ENCODE results near the gene SCAF1. TPM values are rescaled to one million over a fixed set of nuclear protein-coding genes. Genes with fewer than 3 reads are reported as not detected.

Gene SCAF1
- total and polyA plus RNA-seq, 9 of the 15 experiments (the other 6 are each of a cell fraction or from before 2014, with no cell fraction given): 0.20 to 79.0 (median 4.9) TPM

DNA sequence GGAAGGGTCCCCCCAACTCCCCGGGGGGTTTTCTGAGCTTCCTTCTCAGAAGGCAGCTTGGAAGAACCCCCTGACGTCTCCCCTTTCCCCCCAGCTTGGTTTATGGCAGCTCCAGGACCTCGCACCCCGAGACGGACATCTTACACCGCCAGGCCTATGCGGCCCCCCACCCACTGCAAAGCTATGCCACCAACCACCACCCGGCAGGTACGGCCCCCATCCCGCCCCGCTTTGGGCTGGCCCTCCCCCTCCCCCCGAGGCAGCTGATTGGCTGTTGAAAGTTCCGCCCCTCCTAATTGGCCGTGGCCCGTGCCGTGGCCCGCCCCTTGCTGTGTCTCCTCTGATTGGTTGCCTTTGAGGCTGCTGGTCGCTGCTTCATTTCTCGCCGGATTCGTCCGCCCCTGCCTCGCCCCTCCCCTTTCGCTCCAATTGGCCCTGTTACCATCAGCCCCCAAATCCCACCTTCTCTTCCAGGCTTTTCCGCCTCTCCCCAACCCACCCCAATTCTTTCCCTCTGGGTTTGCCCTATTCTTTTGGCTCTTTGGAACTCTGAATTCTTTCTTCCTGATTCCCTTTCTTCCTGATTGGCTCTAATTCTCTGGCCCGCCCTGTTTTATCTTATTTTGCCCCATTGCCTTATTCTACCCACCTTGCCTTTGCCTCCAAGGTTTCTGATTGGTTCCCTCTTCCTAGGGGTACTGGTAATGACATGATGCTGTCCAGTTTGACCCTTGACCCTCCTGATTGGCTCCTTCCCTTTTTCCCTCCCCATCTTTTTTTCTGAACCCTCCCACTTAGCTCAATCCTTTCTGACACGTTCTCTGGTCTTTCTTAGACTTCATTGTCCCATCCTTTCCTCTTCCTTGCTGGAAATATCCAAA lies 48.5 kb upstream of the SCAF1 start (continued):
- TF ChIP-seq ZBTB7A (IDR thresholded peaks at IDR 0.05; ENCODE audit: borderline replicate concordance, control insufficient read depth, low read depth, low read length): peak; percentile 81; the same call in 1 of the 2 replicates
- TF ChIP-seq TRIM28 (IDR thresholded peaks at IDR 0.05): no peak
- TF ChIP-seq SRSF3 (IDR thresholded peaks at IDR 0.05; ENCODE audit: insufficient read depth, low read length): no peak
- TF ChIP-seq RBFOX2 (IDR thresholded peaks at IDR 0.05; ENCODE audit: low read depth, low read length): peak; percentile 24; the same call in 1 of the 2 replicates
- no peak; the same call in 1 of the 2 replicates for TF ChIP-seq ZNF407 (IDR thresholded peaks at IDR 0.05; ENCODE audit: low read depth)
- TF ChIP-seq ZBTB5 (IDR thresholded peaks at IDR 0.05): peak; percentile 24; the same call in 1 of the 2 replicates
- TF ChIP-seq, protein P1, sequence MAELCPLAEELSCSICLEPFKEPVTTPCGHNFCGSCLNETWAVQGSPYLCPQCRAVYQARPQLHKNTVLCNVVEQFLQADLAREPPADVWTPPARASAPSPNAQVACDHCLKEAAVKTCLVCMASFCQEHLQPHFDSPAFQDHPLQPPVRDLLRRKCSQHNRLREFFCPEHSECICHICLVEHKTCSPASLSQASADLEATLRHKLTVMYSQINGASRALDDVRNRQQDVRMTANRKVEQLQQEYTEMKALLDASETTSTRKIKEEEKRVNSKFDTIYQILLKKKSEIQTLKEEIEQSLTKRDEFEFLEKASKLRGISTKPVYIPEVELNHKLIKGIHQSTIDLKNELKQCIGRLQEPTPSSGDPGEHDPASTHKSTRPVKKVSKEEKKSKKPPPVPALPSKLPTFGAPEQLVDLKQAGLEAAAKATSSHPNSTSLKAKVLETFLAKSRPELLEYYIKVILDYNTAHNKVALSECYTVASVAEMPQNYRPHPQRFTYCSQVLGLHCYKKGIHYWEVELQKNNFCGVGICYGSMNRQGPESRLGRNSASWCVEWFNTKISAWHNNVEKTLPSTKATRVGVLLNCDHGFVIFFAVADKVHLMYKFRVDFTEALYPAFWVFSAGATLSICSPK (IDR thresholded peaks at IDR 0.05; ENCODE audit: borderline replicate concordance): peak; percentile 67; the same call in 1 of the 2 replicates
- TF ChIP-seq, protein P2, sequence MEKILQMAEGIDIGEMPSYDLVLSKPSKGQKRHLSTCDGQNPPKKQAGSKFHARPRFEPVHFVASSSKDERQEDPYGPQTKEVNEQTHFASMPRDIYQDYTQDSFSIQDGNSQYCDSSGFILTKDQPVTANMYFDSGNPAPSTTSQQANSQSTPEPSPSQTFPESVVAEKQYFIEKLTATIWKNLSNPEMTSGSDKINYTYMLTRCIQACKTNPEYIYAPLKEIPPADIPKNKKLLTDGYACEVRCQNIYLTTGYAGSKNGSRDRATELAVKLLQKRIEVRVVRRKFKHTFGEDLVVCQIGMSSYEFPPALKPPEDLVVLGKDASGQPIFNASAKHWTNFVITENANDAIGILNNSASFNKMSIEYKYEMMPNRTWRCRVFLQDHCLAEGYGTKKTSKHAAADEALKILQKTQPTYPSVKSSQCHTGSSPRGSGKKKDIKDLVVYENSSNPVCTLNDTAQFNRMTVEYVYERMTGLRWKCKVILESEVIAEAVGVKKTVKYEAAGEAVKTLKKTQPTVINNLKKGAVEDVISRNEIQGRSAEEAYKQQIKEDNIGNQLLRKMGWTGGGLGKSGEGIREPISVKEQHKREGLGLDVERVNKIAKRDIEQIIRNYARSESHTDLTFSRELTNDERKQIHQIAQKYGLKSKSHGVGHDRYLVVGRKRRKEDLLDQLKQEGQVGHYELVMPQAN (IDR thresholded peaks at IDR 0.05; ENCODE audit: borderline replicate concordance): peak; percentile 52; the same call in 1 of the 2 replicates
- no peak for TF ChIP-seq IFI16 (CRISPR knock-in tag; IDR thresholded peaks at IDR 0.05)

Measured in K562 (cell line).